H1 (cell line): ENCODE results near the gene GRSF1. TPM values are rescaled to one million over a fixed set of nuclear protein-coding genes. Genes with fewer than 3 reads are reported as not detected.

Experiments
- CTCF ChIA-PET: fragments of 300-600 bp; sonication (Branson Sonifier 250); formaldehyde crosslinking; loops from one replicate; lab custom pipeline; 2021; ENCODE audit not compliant: partially characterized antibody; lab: Charles Lee
- POLR2A ChIA-PET: fragments of 300-600 bp; sonication (Branson Sonifier 250); formaldehyde crosslinking; loops from one replicate; lab custom pipeline; 2021; ENCODE audit warnings: inconsistent platforms; ENCODE audit not compliant: partially characterized antibody; lab: Charles Lee
- DNase-seq, 2 experiments: peaks; one replicate each; pipeline versions ENCODE4 v3.0.0 to v3.0.0-alpha.2; 2010 to 2022; ENCODE audit warnings: low spot score in 2 of 2, low read depth in 1 of 2, mixed read lengths in 1 of 2
- FAIRE-seq: peaks from 2 replicates; lab custom pipeline; 2011; peaks lifted over from hg19 to GRCh38; lab: Jason Lieb, UNC
- H2AFZ ChIP-seq: 2 replicates; pipeline ENCODE4 v1.8.1; 2012; ENCODE audit warnings: low read length, inconsistent platforms
- H2AK5ac ChIP-seq: 2 replicates; pipeline ENCODE4 v1.6.1; 2013; ENCODE audit warnings: low read depth, low read length
- H2BK120ac ChIP-seq: replicated peaks from 2 replicates; pipeline ENCODE3; 2013; ENCODE audit warnings: low read depth, low read length, inconsistent platforms
- H2BK12ac ChIP-seq: 2 replicates; pipeline ENCODE4 v1.6.1; 2013; ENCODE audit warnings: low read depth, low read length
- H2BK15ac ChIP-seq: 2 replicates; pipeline ENCODE4 v1.6.1; 2013; ENCODE audit warnings: low read length
- H2BK20ac ChIP-seq: 2 replicates; pipeline ENCODE4 v1.6.1; 2013; ENCODE audit warnings: low read length
- H2BK5ac ChIP-seq: 2 replicates; pipeline ENCODE4 v1.6.1; 2013; ENCODE audit warnings: low read depth, low read length
- H3K14ac ChIP-seq: 2 replicates; pipeline ENCODE4 v1.6.1; 2013; ENCODE audit warnings: inconsistent platforms; ENCODE audit not compliant: insufficient read length
- H3K18ac ChIP-seq: 2 replicates; pipeline ENCODE4 v1.6.1; 2013; ENCODE audit warnings: low read length; ENCODE audit errors: extremely low read depth
- H3K23ac ChIP-seq: 2 replicates; pipeline ENCODE4 v1.6.1; 2013; ENCODE audit warnings: inconsistent platforms; ENCODE audit not compliant: insufficient read length
- H3K23me2 ChIP-seq: 2 replicates; pipeline ENCODE4 v1.6.1; 2013; ENCODE audit warnings: low read depth, low read length
- H3K27ac ChIP-seq: 2 replicates; pipeline ENCODE4 v1.6.1; 2011; ENCODE audit warnings: low read depth, low read length, inconsistent platforms
- H3K27me3 ChIP-seq, 4 experiments: replicated peaks in 1 of 4; 1 replicate in 1 of 4; 2 replicates in 3 of 4; pipeline versions ENCODE4 v1.6.1 to v1.8.1; 2011 to 2013; ENCODE audit warnings: low read length in 3 of 4, mild to moderate bottlenecking in 3 of 4, inconsistent platforms in 2 of 4, mixed read lengths in 2 of 4, moderate library complexity in 1 of 4; ENCODE audit not compliant: control insufficient read depth in 3 of 4, insufficient read depth in 3 of 4; ENCODE audit errors: extremely low read depth in 1 of 4
- H3K36me3 ChIP-seq, 4 experiments: 2 replicates each; pipeline versions ENCODE4 v1.6.1 to v1.8.1; 2011 to 2013; ENCODE audit warnings: mild to moderate bottlenecking in 4 of 4, low read length in 3 of 4, moderate library complexity in 2 of 4, control low read depth in 1 of 4, inconsistent platforms in 1 of 4; ENCODE audit not compliant: insufficient read depth in 4 of 4, control insufficient read depth in 2 of 4
- H3K4ac ChIP-seq: replicated peaks from 2 replicates; pipeline ENCODE3; 2013; ENCODE audit warnings: low read length, low read depth, mixed read lengths, inconsistent platforms; ENCODE audit not compliant: insufficient read length
- H3K4me1 ChIP-seq, 4 experiments: replicated peaks in 1 of 4; 1 replicate in 1 of 4; 2 replicates in 3 of 4; pipeline versions ENCODE4 v1.6.1 to v1.8.1; 2011 to 2013; ENCODE audit warnings: low read length in 3 of 4, inconsistent platforms in 2 of 4, mixed read lengths in 1 of 4; ENCODE audit not compliant: insufficient read depth in 4 of 4, control insufficient read depth in 3 of 4
- H3K4me2 ChIP-seq, 2 experiments: 2 replicates each; pipeline versions ENCODE4 v1.6.1 to v1.8.1; 2011 to 2013; ENCODE audit warnings: low read depth in 2 of 2, low read length in 2 of 2, control low read depth in 1 of 2, inconsistent platforms in 1 of 2, mild to moderate bottlenecking in 1 of 2; ENCODE audit not compliant: insufficient read depth in 1 of 2
- H3K4me3 ChIP-seq, 4 experiments: fragments of 200-600, 300-600 bp in 1 of 4; sonication (generic), shearing (Covaris generic), sonication (Bioruptor Twin) in 1 of 4; 2 replicates each; pipeline versions ENCODE4 v1.5.1 to v1.8.1; 2011 to 2016; ENCODE audit warnings: low read length in 4 of 4, low read depth in 3 of 4, control low read depth in 2 of 4, inconsistent platforms in 2 of 4, mild to moderate bottlenecking in 2 of 4, mixed read lengths in 1 of 4, moderate library complexity in 1 of 4; ENCODE audit not compliant: insufficient read depth in 2 of 4; ENCODE audit errors: extremely low read depth in 1 of 4
- H3K56ac ChIP-seq: replicated peaks from 2 replicates; pipeline ENCODE3; 2013; ENCODE audit warnings: low read depth, mild to moderate bottlenecking, mixed read lengths, low read length, inconsistent platforms; ENCODE audit not compliant: insufficient read length
- H3K79me1 ChIP-seq: 2 replicates; pipeline ENCODE4 v1.6.1; 2013; ENCODE audit warnings: low read depth, low read length, control low read depth
- H3K79me2 ChIP-seq, 2 experiments: 2 replicates each; pipeline versions ENCODE4 v1.6.1 to v1.8.1; 2012 to 2013; ENCODE audit warnings: low read length in 2 of 2, mild to moderate bottlenecking in 2 of 2, inconsistent platforms in 1 of 2; ENCODE audit not compliant: insufficient read depth in 2 of 2, control insufficient read depth in 1 of 2
- H3K9ac ChIP-seq, 4 experiments: replicated peaks in 1 of 4; 1 replicate in 1 of 4; 2 replicates in 3 of 4; pipeline versions ENCODE4 v1.6.1 to v1.8.1; 2011 to 2013; ENCODE audit warnings: low read depth in 3 of 4, low read length in 3 of 4, control low read depth in 2 of 4, mild to moderate bottlenecking in 2 of 4, moderate library complexity in 2 of 4, inconsistent platforms in 1 of 4; ENCODE audit errors: extremely low read depth in 1 of 4
- H3K9me3 ChIP-seq, 2 experiments: 2 replicates each; pipeline versions ENCODE4 v1.6.1 to v1.8.1; 2012 to 2013; ENCODE audit warnings: mild to moderate bottlenecking in 2 of 2, moderate library complexity in 2 of 2, control low read depth in 1 of 2, inconsistent platforms in 1 of 2, low read depth in 1 of 2, low read length in 1 of 2, mixed read lengths in 1 of 2; ENCODE audit not compliant: insufficient read depth in 2 of 2
- H4K20me1 ChIP-seq, 2 experiments: replicated peaks in 1 of 2; 2 replicates each; pipeline versions ENCODE3 to v1.8.1; 2011 to 2013; ENCODE audit warnings: inconsistent platforms in 2 of 2, low read length in 2 of 2, mild to moderate bottlenecking in 1 of 2; ENCODE audit not compliant: insufficient read depth in 2 of 2, control insufficient read depth in 1 of 2
- H4K5ac ChIP-seq: 2 replicates; pipeline ENCODE4 v1.6.1; 2013; ENCODE audit warnings: low read length, low read depth, mixed read lengths, inconsistent platforms; ENCODE audit not compliant: insufficient read length
- H4K8ac ChIP-seq: 2 replicates; pipeline ENCODE4 v1.8.0; 2013; ENCODE audit warnings: mild to moderate bottlenecking, moderate library complexity, low read length, inconsistent platforms; ENCODE audit not compliant: insufficient read depth; ENCODE audit errors: extremely low read depth
- H4K91ac ChIP-seq: replicated peaks from 2 replicates; pipeline ENCODE3; 2013; ENCODE audit warnings: low read length, mixed read lengths, inconsistent platforms; ENCODE audit not compliant: insufficient read length
- RAD21 ChIP-seq, 2 experiments: IDR thresholded peaks in 1 of 2; conservative IDR thresholded peaks in 1 of 2; 2 replicates each; pipeline ENCODE4 v1.6.1; 2011; ENCODE audit warnings: low read depth in 2 of 2, low read length in 2 of 2, improper control_type of control experiment in 1 of 2, inconsistent platforms in 1 of 2, mild to moderate bottlenecking in 1 of 2, moderate library complexity in 1 of 2
- SAP30 ChIP-seq: fragments of 300-600 bp; sonication (generic); IDR thresholded peaks from 2 replicates; pipeline ENCODE4 v1.7.1; 2012; ENCODE audit warnings: low read length, moderate library complexity, mild to moderate bottlenecking, inconsistent platforms; ENCODE audit not compliant: insufficient read depth, insufficient replicate concordance
- WGBS, 2 experiments: shearing (Covaris generic) in 1 of 2; methylation state at CpG; one replicate each; pipeline versions ENCODE4 v1.1.6 to v1.1.7; 2013 to 2015; ENCODE audit warnings: low lambda C conversion rate in 2 of 2, mixed read lengths in 2 of 2, inconsistent platforms in 1 of 2, low coverage in 1 of 2, missing lambda C conversion rate in 1 of 2; ENCODE audit not compliant: insufficient replicate concordance in 2 of 2, insufficient coverage in 1 of 2, insufficient read length in 1 of 2; ENCODE audit errors: extremely low coverage in 1 of 2, missing lambda C conversion rate in 1 of 2; 5-methylcytosine and 5-hydroxymethylcytosine counted together
- polyA plus RNA-seq, 7 experiments: library from polyadenylated mRNA; depleted of rRNA in 3 of 7; stranded (reverse) in 5 of 7; unstranded in 2 of 7; fragments of >200 nt in 5 of 7; fragments of 200-250 nt in 2 of 7; gene quantifications; 1 replicate in 5 of 7; 2 replicates in 1 of 7; 4 replicates in 1 of 7; pipeline versions ENCODE4 v1.2.1 to v1.2.3, GENCODE V29; 2011 to 2013; ENCODE audit warnings: missing spikeins in 2 of 7, mixed read lengths in 2 of 7
- total RNA-seq: library from RNA; stranded (reverse); fragmentation: NEBNext Ultra II Directional; extraction: Animal tissue kit (Norgen Biotek cat#: 25700); gene quantifications from 2 replicates; pipeline ENCODE4 v1.2.1, GENCODE V29; 2021

GRSF1 gene
- total and polyA plus RNA-seq, 2 of the 8 experiments (the other 6 are each of a cell fraction or from before 2014, with no cell fraction given): 44.3 to 112 TPM

- no peak overlapping the region for H3K4ac ChIP-seq
- POLR2A ChIA-PET: no interaction called here
- H4K8ac ChIP-seq: no peak overlapping the region
- H3K4me3 ChIP-seq: no peak overlapping the region
- no peak overlapping the region for H3K23ac ChIP-seq
- H3K4me1 ChIP-seq: no peaks in the 10 kb centered on the region
- FAIRE-seq: no peak
- peaks cover 0 to 14% (median 3%) of the 10 kb centered on the region in 4 experiments; a peak in 4 of 8 replicates for H3K36me3 ChIP-seq
- no peak overlapping the region for H2AFZ ChIP-seq
- no peak overlapping the region for H2BK5ac ChIP-seq
- no peak overlapping the region for H3K27ac ChIP-seq
- H4K5ac ChIP-seq: no peak overlapping the region
- no peak overlapping the region for H3K14ac ChIP-seq
- H3K9me3 ChIP-seq: no peaks in the 10 kb centered on the region
- H2BK120ac ChIP-seq: no peak overlapping the region
- no peak overlapping the region for H3K9ac ChIP-seq
- H2BK15ac ChIP-seq: no peak overlapping the region
- 97% methylated on average over 5 of the region's 5 CpGs; no CpG with 5 or more reads in 1 of the 2 experiments for WGBS, 2 experiments
- H3K56ac ChIP-seq: no peak overlapping the region
- CTCF ChIA-PET: no interaction called here
- no peak overlapping the region for H3K18ac ChIP-seq
- no peak overlapping the region for H3K4me2 ChIP-seq
- no peaks in the 10 kb centered on the region for H3K23me2 ChIP-seq
- H3K27me3 ChIP-seq: no peaks in the 10 kb centered on the region
- H2AK5ac ChIP-seq: no peak overlapping the region
- H2BK12ac ChIP-seq: no peak overlapping the region
- H2BK20ac ChIP-seq: no peak overlapping the region
- no peaks in the 10 kb centered on the region for H3K79me2 ChIP-seq
- no peaks in the 10 kb centered on the region for H3K79me1 ChIP-seq
- DNase-seq: no peak
- no peak overlapping the region for H4K91ac ChIP-seq
- H4K20me1 ChIP-seq: no peaks in the 10 kb centered on the region
- no peak for TF ChIP-seq SAP30
- no peak for TF ChIP-seq RAD21 (IDR thresholded peaks at IDR 0.05 in 1 of 2, conservative IDR thresholded peaks at IDR 0.05 in 1 of 2; ENCODE audit: low read depth in 2 of 2, low read length in 2 of 2)
These were observed 52.2 kb downstream of the GRSF1 start for GRCh38 chr4:70787496-70787895.
